ENCODE data around the gene SDR42E2. TPM values are rescaled to one million over a fixed set of nuclear protein-coding genes. Genes with fewer than 3 reads are reported as not detected.
A peak's percentile ranks its signal among the peaks of the same experiment; 100 is the strongest.

Gene SDR42E2
- total and polyA plus RNA-seq, 10 of the 15 experiments (the other 5 are each of a cell fraction or from before 2014, with no cell fraction given) = 0.01 to 0.09 (median 0.08) TPM; not detected in 4

DNA sequence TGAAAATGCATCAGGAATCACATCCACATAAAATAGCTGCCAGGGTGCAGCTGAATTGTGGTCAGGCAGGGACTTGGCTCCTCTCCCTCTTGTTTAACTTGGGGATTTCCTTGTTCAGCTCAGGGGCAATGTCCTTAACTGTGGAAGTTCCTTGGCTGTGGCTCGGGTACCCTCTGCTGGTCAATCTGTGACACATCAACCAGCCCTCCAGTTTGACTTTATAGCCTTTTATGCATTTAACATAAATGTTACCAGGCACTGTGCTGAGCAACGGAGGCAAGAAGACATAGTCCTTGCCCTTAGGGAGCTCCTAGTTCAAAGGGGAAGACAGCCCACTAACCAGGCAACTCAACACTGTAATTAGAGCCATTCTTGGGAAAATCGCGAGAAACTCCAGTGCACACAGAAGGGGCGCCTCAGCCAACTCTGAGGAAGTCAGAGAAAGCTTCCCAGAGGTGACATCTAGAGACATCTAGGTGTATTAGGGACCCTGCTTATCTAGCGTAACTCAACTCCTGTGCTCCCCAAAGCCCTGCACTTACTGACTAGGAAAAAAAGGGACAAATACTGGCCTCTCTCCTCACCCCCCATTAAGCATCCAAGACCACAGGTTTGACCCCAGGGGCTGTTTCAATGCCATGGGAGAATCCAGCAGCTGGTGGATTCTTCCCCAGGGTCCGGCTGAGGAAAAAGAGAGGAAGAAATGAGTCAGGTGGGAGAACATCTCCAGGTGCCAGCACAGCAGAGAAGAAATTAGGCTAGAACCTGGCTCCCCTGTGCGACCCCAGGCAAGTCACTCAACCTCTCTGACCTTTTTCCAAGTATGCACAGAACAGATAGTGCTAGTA, 26.5 kb downstream of the SDR42E2 start (continued):
- TF ChIP-seq, protein P1, sequence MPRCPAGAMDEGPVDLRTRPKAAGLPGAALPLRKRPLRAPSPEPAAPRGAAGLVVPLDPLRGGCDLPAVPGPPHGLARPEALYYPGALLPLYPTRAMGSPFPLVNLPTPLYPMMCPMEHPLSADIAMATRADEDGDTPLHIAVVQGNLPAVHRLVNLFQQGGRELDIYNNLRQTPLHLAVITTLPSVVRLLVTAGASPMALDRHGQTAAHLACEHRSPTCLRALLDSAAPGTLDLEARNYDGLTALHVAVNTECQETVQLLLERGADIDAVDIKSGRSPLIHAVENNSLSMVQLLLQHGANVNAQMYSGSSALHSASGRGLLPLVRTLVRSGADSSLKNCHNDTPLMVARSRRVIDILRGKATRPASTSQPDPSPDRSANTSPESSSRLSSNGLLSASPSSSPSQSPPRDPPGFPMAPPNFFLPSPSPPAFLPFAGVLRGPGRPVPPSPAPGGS (IDR thresholded peaks at IDR 0.05; ENCODE audit: borderline replicate concordance, insufficient read depth, low read depth, low read length, poor library complexity, severe bottlenecking) = no peak
- TF ChIP-seq CHD1 (IDR thresholded peaks at IDR 0.05; ENCODE audit: low read depth, low read length) = no peak
- no peak for TF ChIP-seq JUNB (IDR thresholded peaks at IDR 0.05)
- TF ChIP-seq, protein P2, sequence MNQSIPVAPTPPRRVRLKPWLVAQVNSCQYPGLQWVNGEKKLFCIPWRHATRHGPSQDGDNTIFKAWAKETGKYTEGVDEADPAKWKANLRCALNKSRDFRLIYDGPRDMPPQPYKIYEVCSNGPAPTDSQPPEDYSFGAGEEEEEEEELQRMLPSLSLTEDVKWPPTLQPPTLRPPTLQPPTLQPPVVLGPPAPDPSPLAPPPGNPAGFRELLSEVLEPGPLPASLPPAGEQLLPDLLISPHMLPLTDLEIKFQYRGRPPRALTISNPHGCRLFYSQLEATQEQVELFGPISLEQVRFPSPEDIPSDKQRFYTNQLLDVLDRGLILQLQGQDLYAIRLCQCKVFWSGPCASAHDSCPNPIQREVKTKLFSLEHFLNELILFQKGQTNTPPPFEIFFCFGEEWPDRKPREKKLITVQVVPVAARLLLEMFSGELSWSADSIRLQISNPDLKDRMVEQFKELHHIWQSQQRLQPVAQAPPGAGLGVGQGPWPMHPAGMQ (IDR thresholded peaks at IDR 0.05; ENCODE audit: borderline replicate concordance) = no peak
- no peak for TF ChIP-seq GABPA (IDR thresholded peaks at IDR 0.05; ENCODE audit: low read depth)
- no peak for TF ChIP-seq CHD2 (IDR thresholded peaks at IDR 0.05; ENCODE audit: borderline replicate concordance, low read depth, low read length)
- peak; percentile 79; the same call in 1 of the 3 replicates for TF ChIP-seq POU2F2 (IDR thresholded peaks at IDR 0.05; ENCODE audit: borderline replicate concordance, low read depth, low read length)
- TF ChIP-seq POLR2AphosphoS5 (IDR thresholded peaks at IDR 0.05; ENCODE audit: low read length) = no peak
- no peak for TF ChIP-seq CHD4 (IDR thresholded peaks at IDR 0.05)
- TF ChIP-seq LARP7 (IDR thresholded peaks at IDR 0.05) = no peak
- TF ChIP-seq, protein P3, sequence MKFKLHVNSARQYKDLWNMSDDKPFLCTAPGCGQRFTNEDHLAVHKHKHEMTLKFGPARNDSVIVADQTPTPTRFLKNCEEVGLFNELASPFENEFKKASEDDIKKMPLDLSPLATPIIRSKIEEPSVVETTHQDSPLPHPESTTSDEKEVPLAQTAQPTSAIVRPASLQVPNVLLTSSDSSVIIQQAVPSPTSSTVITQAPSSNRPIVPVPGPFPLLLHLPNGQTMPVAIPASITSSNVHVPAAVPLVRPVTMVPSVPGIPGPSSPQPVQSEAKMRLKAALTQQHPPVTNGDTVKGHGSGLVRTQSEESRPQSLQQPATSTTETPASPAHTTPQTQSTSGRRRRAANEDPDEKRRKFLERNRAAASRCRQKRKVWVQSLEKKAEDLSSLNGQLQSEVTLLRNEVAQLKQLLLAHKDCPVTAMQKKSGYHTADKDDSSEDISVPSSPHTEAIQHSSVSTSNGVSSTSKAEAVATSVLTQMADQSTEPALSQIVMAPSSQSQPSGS (IDR thresholded peaks at IDR 0.05; ENCODE audit: low read length) = no peak
- no peak for TF ChIP-seq WRNIP1 (IDR thresholded peaks at IDR 0.05; ENCODE audit: borderline replicate concordance, low read depth, low read length)
- TF ChIP-seq YBX1 (IDR thresholded peaks at IDR 0.05) = no peak
- TF ChIP-seq, protein P4, sequence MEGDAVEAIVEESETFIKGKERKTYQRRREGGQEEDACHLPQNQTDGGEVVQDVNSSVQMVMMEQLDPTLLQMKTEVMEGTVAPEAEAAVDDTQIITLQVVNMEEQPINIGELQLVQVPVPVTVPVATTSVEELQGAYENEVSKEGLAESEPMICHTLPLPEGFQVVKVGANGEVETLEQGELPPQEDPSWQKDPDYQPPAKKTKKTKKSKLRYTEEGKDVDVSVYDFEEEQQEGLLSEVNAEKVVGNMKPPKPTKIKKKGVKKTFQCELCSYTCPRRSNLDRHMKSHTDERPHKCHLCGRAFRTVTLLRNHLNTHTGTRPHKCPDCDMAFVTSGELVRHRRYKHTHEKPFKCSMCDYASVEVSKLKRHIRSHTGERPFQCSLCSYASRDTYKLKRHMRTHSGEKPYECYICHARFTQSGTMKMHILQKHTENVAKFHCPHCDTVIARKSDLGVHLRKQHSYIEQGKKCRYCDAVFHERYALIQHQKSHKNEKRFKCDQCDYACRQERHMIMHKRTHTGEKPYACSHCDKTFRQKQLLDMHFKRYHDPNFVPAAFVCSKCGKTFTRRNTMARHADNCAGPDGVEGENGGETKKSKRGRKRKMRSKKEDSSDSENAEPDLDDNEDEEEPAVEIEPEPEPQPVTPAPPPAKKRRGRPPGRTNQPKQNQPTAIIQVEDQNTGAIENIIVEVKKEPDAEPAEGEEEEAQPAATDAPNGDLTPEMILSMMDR (IDR thresholded peaks at IDR 0.05 in 2 of 3, conservative IDR thresholded peaks at IDR 0.05 in 1 of 3; ENCODE audit: control insufficient read depth in 2 of 3, extremely low read depth in 1 of 3, insufficient read depth in 1 of 3, low read depth in 3 of 3, low read length in 3 of 3) = peak; percentile 82 to 95 (median 90); a peak in 5 of 6 replicates
- no peak for TF ChIP-seq SIX5 (IDR thresholded peaks at IDR 0.05; ENCODE audit: low read depth, low read length, severe bottlenecking)
- TF ChIP-seq FOXM1 (IDR thresholded peaks at IDR 0.05; ENCODE audit: low read depth, low read length) = no peak
- TF ChIP-seq DPF2 (IDR thresholded peaks at IDR 0.05) = no peak; the same call in 1 of the 2 replicates
- TF ChIP-seq CREB1 (IDR thresholded peaks at IDR 0.05; ENCODE audit: low read depth) = no peak
- TF ChIP-seq ZNF24 (IDR thresholded peaks at IDR 0.05) = no peak
- TF ChIP-seq TCF12 (IDR thresholded peaks at IDR 0.05; ENCODE audit: low read depth, low read length) = no peak
- TF ChIP-seq GATAD2B (conservative IDR thresholded peaks at IDR 0.05; ENCODE audit: low read depth) = no peak
- no peak for TF ChIP-seq SMAD5 (IDR thresholded peaks at IDR 0.05; ENCODE audit: low read depth)
- TF ChIP-seq BHLHE40 (IDR thresholded peaks at IDR 0.05; ENCODE audit: borderline replicate concordance in 1 of 2, low read depth in 2 of 2, low read length in 1 of 2) = 0 out of 4 replicates have a peak, but pooled peaks of 1 of the 2 experiments have one; percentile 7
- TF ChIP-seq SIN3A (IDR thresholded peaks at IDR 0.05; ENCODE audit: low read depth, low read length) = 0 out of 2 replicates have a peak, but pooled peaks have one; percentile 36

All from GM12878 (cell line).